ENCODE data around the gene CHCHD6. TPM values are rescaled to one million over a fixed set of nuclear protein-coding genes. Genes with fewer than 3 reads are reported as not detected.
A peak's percentile ranks its signal among the peaks of the same experiment; 100 is the strongest.

CHCHD6 gene
- total RNA-seq, 2 experiments from 2014 or later, result 16.6 to 21.2 TPM

DNA sequence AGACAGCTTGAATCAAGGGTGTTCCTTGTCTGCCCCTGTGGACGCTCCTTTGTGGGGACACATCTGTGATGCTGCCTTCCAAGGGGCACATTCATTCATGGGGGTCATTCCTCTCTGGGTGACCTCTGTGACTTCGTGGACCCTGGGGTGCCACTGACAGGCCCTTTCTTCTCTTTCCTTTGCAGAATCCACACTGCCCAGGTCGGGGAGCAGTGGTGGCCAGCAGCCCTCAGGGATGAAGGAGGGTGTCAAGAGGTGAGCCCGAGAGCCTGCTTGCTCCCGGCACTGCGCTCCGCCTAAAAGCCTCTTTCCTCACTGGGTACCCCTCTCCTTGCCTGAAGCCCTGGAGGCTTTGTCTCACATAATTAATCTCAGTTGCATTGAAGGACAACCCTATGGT lies 26.3 kb downstream of the CHCHD6 start:
- ATAC-seq, result no peak
- Mint-ChIP-seq H3K36me3 (ENCODE audit: low read depth) (peaks cover 50% of the 10 kb centered on the region), H3K4me3 (no peak overlapping the region), H3K27me3 (no peaks in the 10 kb centered on the region), H3K27ac (no peak overlapping the region), H3K4me1 (ENCODE audit: low read depth) (peaks cover 12% of the 10 kb centered on the region), H3K9me3 (no peaks in the 10 kb centered on the region)
- TF ChIP-seq, protein P1, sequence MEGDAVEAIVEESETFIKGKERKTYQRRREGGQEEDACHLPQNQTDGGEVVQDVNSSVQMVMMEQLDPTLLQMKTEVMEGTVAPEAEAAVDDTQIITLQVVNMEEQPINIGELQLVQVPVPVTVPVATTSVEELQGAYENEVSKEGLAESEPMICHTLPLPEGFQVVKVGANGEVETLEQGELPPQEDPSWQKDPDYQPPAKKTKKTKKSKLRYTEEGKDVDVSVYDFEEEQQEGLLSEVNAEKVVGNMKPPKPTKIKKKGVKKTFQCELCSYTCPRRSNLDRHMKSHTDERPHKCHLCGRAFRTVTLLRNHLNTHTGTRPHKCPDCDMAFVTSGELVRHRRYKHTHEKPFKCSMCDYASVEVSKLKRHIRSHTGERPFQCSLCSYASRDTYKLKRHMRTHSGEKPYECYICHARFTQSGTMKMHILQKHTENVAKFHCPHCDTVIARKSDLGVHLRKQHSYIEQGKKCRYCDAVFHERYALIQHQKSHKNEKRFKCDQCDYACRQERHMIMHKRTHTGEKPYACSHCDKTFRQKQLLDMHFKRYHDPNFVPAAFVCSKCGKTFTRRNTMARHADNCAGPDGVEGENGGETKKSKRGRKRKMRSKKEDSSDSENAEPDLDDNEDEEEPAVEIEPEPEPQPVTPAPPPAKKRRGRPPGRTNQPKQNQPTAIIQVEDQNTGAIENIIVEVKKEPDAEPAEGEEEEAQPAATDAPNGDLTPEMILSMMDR (IDR thresholded peaks at IDR 0.05), result no peak
- intact Hi-C loops (cut with micrococcal nuclease), result no loop called here
- DNase-seq, result no peak
- ChIA-PET POLR2A (no interaction called here), CTCF (no interaction called here)

DNA sequence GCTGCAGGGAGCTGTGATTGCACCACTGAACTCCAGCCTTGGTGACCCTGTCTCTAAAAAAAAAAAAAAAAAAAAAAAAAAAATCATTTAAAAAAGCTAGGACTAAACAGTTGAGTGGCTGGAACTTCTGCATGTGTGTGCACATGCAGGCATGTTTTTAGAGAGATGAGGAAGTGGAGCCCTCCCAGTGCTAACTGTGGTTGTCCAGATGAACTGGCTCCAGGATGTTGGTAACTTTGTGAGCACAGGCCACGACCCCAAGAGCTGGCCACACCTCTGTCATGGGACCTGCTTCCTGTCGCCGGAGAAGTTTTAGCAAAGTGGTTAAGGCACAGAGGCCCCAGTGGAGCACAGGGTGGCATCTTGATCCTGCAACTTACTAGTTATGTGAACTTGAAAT lies 27.0 kb downstream of the CHCHD6 start:
- ChIA-PET CTCF (no interaction called here), POLR2A (no interaction called here)
- no peak overlapping the region for H3K27ac Mint-ChIP-seq
- peaks cover 12% of the 10 kb centered on the region for H3K4me1 Mint-ChIP-seq (ENCODE audit: low read depth)
- no peaks in the 10 kb centered on the region for H3K9me3 Mint-ChIP-seq
- H3K27me3 Mint-ChIP-seq, result no peaks in the 10 kb centered on the region
- TF ChIP-seq, protein P1 (IDR thresholded peaks at IDR 0.05), result no peak
- DNase-seq, result peak; percentile 28
- peaks cover 54% of the 10 kb centered on the region for H3K36me3 Mint-ChIP-seq (ENCODE audit: low read depth)
- H3K4me3 Mint-ChIP-seq, result no peak overlapping the region
- ATAC-seq, result no peak
- intact Hi-C loops (cut with micrococcal nuclease), result no loop called here

DNA sequence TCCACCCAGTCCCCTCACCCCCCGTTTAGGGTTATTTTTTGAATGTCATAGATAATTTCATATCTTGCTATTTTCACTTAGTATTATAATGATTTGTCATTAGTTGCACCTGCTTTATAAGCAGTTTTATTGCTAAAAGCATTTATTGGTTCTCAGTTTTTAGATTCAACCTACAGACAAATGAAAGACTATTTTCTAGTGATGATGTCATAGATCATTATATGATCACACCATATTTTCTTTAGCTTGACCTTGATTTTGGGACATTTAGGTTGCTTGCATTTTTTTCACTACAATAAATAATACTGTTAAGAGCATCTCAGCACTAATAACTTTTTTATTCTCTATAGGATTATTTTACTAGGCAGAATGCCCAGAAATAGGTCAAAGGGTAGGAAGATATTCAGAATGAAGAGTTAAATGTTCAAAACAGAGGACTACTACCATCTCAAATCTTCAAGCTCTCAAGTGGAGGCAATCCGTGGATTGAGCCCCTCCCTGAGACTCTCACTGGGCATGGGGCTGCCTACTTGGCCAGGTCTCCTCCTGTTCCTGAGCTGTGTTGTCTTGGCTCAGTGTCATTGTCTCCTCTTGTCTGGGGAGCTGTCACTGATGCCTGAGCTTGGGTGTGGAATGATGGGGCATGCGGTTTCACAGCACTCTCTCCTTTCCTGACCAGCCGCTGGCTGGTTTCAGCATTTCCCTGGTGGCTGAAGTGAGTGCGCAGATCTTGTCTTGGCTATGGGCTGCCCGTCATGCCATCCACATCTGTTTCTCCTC lies 28.4 kb downstream of the CHCHD6 start:
- H3K4me1 Mint-ChIP-seq (ENCODE audit: low read depth), result peaks cover 12% of the 10 kb centered on the region
- H3K27me3 Mint-ChIP-seq, result no peaks in the 10 kb centered on the region
- DNase-seq (no peak), ATAC-seq (no peak)
- TF ChIP-seq, protein P1 (IDR thresholded peaks at IDR 0.05), result no peak
- H3K4me3 Mint-ChIP-seq, result no peak overlapping the region
- ChIA-PET CTCF (interaction anchor here (1.0 kb wide), 1 partner anchor 53 kb away, joined by 3 read pairs; no protein-coding TSS in a partner anchor), POLR2A (no interaction called here)
- H3K36me3 Mint-ChIP-seq (ENCODE audit: low read depth), result peaks cover 52% of the 10 kb centered on the region
- peaks cover 2% of the 10 kb centered on the region for H3K9me3 Mint-ChIP-seq
- no peak overlapping the region for H3K27ac Mint-ChIP-seq
- intact Hi-C loops (cut with micrococcal nuclease), result no loop called here

DNA sequence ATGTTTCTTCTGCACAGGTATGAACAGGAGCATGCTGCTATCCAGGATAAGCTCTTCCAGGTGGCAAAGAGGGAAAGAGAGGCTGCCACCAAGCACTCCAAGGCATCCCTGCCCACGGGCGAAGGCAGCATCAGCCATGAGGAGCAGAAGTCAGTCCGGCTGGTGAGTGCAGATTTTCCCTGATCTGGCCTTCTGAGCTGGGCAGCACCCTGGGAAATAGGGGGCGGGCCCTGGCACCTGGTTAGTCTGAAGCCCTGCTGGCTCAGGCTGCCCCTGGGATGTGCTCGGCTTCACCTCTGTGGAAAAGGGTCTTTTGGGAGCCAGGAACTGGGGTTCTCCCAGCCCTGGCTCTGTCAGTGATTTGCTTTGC lies 29.0 kb downstream of the CHCHD6 start:
- TF ChIP-seq, protein P1 (IDR thresholded peaks at IDR 0.05), result no peak
- H3K36me3 Mint-ChIP-seq (ENCODE audit: low read depth), result peaks cover 55% of the 10 kb centered on the region
- ChIA-PET POLR2A (no interaction called here), CTCF (interaction anchor here (1.0 kb wide), 1 partner anchor 53 kb away, joined by 3 read pairs; no protein-coding TSS in a partner anchor)
- no peak overlapping the region for H3K27ac Mint-ChIP-seq
- intact Hi-C loops (cut with micrococcal nuclease), result no loop called here
- no peak overlapping the region for H3K4me3 Mint-ChIP-seq
- ATAC-seq, result no peak
- H3K27me3 Mint-ChIP-seq, result no peaks in the 10 kb centered on the region
- peaks cover 12% of the 10 kb centered on the region for H3K4me1 Mint-ChIP-seq (ENCODE audit: low read depth)
- no peak for DNase-seq
- peaks cover 4% of the 10 kb centered on the region for H3K9me3 Mint-ChIP-seq

DNA sequence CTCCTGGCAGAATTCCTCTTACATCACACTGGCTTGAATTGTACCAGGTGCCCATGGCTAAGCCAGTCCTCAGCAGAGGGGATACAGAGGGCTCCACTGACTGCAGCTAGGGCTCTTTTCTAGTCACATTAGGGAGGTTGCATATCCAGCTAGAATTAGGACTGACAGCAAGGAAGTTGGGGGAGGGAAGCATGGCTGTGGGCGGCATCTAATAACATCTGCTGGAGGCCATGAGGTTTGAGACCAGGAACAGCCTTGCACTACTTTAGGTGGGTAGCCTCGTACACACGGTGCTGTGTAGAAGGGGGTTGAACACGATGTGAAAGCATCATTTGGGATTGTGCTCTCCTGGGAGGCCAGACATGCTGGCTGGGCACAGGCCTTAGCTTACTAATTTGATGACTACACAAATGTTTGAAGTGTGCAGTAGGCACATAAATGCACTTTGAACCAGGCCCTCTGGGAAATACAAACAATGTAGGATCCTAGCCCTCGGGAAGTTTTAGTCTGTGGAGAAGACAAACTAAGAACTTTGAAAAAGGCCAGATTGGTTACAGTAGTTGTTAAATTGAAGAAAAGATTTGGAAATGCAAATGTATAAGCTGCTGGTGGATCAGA lies 30.2 kb downstream of the CHCHD6 start:
- ChIA-PET POLR2A (no interaction called here), CTCF (no interaction called here)
- H3K4me3 Mint-ChIP-seq, result no peak overlapping the region
- no peak for DNase-seq
- H3K27ac Mint-ChIP-seq, result no peak overlapping the region
- intact Hi-C loops (cut with micrococcal nuclease), result no loop called here
- peaks cover 4% of the 10 kb centered on the region for H3K9me3 Mint-ChIP-seq
- peaks cover 59% of the 10 kb centered on the region for H3K36me3 Mint-ChIP-seq (ENCODE audit: low read depth)
- H3K27me3 Mint-ChIP-seq, result no peaks in the 10 kb centered on the region
- TF ChIP-seq, protein P1 (IDR thresholded peaks at IDR 0.05), result no peak
- peaks cover 12% of the 10 kb centered on the region for H3K4me1 Mint-ChIP-seq (ENCODE audit: low read depth)
- ATAC-seq, result no peak

Measured in activated CD8-positive, alpha-beta T cell treated with anti-CD3 and anti-CD28 coated beads for 36 hours (primary cell).